Chondrocyte (in vitro differentiated cells): Measurements from ENCODE around the gene ISG20. TPM values are rescaled to one million over a fixed set of nuclear protein-coding genes. Genes with fewer than 3 reads are reported as not detected.

ENCODE experiments used
- DNase-seq: peaks from one replicate; pipeline ENCODE4 v3.0.0; 2021; ENCODE audit warnings: mixed read lengths, low spot score
- H3K27ac Mint-ChIP-seq: one replicate; pipeline ENCODE4 v1.8.0; 2021; ENCODE audit warnings: mild to moderate bottlenecking, moderate library complexity, mixed read lengths; ENCODE audit not compliant: unreplicated experiment
- H3K27me3 Mint-ChIP-seq: 2 replicates; pipeline ENCODE4 v1.8.0; 2021; ENCODE audit warnings: low read depth, mixed read lengths
- H3K36me3 Mint-ChIP-seq: 2 replicates; pipeline ENCODE4 v1.8.0; 2021; ENCODE audit warnings: low read depth, mixed read lengths
- H3K4me1 Mint-ChIP-seq: 2 replicates; pipeline ENCODE4 v1.8.0; 2021; ENCODE audit warnings: low read depth, mild to moderate bottlenecking, mixed read lengths
- H3K4me3 Mint-ChIP-seq: one replicate; pipeline ENCODE4 v1.8.0; 2021; ENCODE audit warnings: mild to moderate bottlenecking, moderate library complexity, mixed read lengths; ENCODE audit not compliant: unreplicated experiment
- H3K9me3 Mint-ChIP-seq: 2 replicates; pipeline ENCODE4 v1.8.0; 2021; ENCODE audit warnings: low read depth, mixed read lengths
- CTCF ChIP-seq: fragments of 200-600 bp; sonication (generic); IDR thresholded peaks from 2 replicates; pipeline ENCODE4 v1.5.0; 2021; ENCODE audit warnings: antibody characterized with exemption, mild to moderate bottlenecking, moderate library complexity
- total RNA-seq: library from RNA; stranded (reverse); gene quantifications from 3 replicates; pipeline ENCODE4 v1.2.1, GENCODE V29; 2021

ISG20 gene
- total RNA-seq, 1 donor from 2014 or later, result 4.5 TPM

- no peak overlapping the region for H3K4me3 Mint-ChIP-seq
- no peak for TF ChIP-seq CTCF
These were observed 17.1 kb downstream of the ISG20 start for GRCh38 chr15:88655800-88656488.

DNA sequence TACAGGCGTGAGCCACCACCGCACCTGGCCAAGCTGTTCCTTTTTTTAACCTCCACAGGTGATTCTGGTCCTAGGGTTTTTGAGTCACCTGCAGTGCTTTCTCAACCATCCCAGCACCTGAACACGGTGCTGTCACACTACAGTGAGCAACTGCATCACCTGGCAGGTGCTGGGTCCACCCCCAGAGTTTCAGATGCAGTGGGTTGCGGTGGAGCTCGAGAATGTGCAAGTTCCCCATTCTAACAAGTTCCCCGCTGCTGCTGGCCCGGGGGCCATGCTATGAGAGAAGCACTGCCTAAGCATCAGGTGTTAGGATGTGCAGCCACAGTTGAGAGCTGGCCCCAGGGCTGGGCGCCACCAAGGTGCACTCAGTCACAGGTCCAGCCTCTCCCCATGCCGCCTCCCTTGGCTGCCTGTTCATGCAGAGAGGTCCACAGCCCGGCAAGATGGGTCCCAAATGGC lies 18.0 kb downstream of the ISG20 start:
- H3K4me3 Mint-ChIP-seq, result no peak overlapping the region
- H3K36me3 Mint-ChIP-seq, result no peaks in the 10 kb centered on the region
- no peaks in the 10 kb centered on the region for H3K27me3 Mint-ChIP-seq
- DNase-seq, result no peak
- no peak for TF ChIP-seq CTCF
- no peak overlapping the region for H3K27ac Mint-ChIP-seq
- peaks cover 46% of the 10 kb centered on the region for H3K4me1 Mint-ChIP-seq
- H3K9me3 Mint-ChIP-seq, result no peaks in the 10 kb centered on the region

More at GRCh38 chr15:88655800-88656488, 17.1 kb downstream of the ISG20 start:
- H3K9me3 Mint-ChIP-seq, result no peaks in the 10 kb centered on the region
- H3K36me3 Mint-ChIP-seq, result no peaks in the 10 kb centered on the region
- DNase-seq, result no peak
- peaks cover 38% of the 10 kb centered on the region for H3K4me1 Mint-ChIP-seq
- no peak overlapping the region for H3K27ac Mint-ChIP-seq
- H3K27me3 Mint-ChIP-seq, result no peaks in the 10 kb centered on the region

GRCh38 chr15:88657326-88658069 lies 18.7 kb downstream of the ISG20 start:
- peak; percentile 98 for TF ChIP-seq CTCF
- Mint-ChIP-seq H3K4me3 (no peak overlapping the region), H3K36me3 (no peaks in the 10 kb centered on the region), H3K4me1 (peaks cover 53% of the 10 kb centered on the region), H3K9me3 (peaks cover 5% of the 10 kb centered on the region), H3K27me3 (no peaks in the 10 kb centered on the region), H3K27ac (peak overlapping the region; percentile 29)
- no peak for DNase-seq

DNA sequence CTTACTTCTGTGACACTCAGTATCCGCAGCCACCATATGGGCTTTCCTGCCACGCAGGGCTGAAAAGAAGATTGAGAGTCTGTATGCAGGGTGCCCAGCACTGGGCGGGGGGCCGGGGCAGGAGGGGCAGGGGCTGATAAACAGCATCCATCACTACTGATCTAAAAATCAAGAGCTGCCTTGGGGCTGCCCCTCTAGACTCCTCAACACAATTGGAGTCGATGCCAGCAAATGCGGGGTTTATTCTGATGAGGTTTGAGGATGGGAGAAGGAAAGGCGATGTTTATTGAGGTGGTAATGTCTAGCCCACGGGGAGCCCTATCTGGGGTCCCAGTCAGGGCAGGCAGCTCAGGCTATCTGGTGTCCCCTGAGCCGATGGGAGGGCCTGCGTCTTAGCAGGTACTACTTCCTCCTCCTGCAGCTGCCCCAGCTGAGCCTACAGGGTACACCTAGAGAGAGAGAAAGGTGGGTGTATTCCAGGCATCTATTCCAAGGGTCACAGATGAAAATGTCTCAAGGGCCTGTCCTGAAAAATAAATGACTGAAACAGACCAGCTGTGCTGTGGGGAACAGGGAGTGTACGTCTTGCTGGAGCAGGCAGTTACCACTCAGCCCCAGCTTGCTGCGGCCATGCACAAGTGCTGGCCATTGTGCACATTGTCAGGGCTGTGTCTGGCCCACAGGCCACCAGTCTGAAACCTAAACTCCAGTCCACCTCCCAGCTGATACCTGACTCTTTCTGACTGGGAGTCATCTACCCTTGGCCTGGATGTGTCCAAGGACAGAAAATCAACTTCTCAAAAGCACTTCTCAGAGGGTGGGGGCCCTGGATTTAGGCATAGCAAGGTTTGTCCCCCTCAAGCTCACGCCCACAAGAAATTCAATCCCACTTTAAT lies 19.5 kb downstream of the ISG20 start:
- Mint-ChIP-seq H3K4me3 (peak overlapping the region; percentile 66), H3K9me3 (peaks cover 6% of the 10 kb centered on the region), H3K36me3 (no peaks in the 10 kb centered on the region), H3K27ac (peak overlapping the region; percentile 97), H3K4me1 (peaks cover 60% of the 10 kb centered on the region), H3K27me3 (no peaks in the 10 kb centered on the region)
- DNase-seq, result no peak
- no peak for TF ChIP-seq CTCF
